HG03575 (cell line): ENCODE data around the gene MTSS2.

ENCODE experiments used
- ATAC-seq: cut with Tn5 transposase; IDR thresholded peaks from one replicate; pipeline ENCODE4 v1.9.1; 2021; ENCODE audit not compliant: unreplicated experiment, insufficient number of reproducible peaks, low FRiP score; ENCODE audit errors: extremely low read depth

MTSS2 gene, protein sequence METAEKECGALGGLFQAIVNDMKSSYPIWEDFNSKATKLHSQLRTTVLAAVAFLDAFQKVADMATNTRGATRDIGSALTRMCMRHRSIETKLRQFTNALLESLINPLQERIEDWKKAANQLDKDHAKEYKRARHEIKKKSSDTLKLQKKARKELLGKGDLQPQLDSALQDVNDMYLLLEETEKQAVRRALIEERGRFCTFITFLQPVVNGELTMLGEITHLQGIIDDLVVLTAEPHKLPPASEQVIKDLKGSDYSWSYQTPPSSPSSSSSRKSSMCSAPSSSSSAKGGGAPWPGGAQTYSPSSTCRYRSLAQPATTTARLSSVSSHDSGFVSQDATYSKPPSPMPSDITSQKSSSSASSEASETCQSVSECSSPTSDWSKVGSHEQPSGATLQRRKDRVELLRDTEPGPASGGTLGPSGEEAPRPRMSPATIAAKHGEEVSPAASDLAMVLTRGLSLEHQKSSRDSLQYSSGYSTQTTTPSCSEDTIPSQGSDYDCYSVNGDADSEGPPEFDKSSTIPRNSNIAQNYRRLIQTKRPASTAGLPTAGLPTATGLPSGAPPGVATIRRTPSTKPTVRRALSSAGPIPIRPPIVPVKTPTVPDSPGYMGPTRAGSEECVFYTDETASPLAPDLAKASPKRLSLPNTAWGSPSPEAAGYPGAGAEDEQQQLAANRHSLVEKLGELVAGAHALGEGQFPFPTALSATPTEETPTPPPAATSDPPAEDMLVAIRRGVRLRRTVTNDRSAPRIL

DNA sequence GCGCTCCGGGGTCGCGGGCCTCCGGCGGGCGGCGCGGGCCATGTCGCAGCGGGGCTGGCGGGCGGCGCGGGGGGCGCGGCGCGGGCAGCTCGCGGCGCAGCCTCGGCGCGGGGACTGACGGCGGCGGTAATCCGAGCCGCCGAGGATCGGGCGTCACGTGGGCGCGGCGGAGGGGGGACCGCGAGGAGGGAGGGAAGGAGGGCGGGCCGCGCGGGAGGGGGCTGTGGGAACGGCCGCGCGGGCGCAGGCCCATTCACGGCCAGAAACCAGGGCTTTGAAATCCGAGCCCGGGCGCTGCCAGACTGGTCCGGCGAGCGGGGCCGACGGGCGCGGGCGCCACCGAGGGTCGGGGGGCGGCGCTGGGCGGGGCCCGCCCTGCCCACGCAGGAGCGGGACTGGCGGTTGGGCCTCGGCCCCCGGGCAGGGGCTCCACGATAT is at the start of gene MTSS2:
Gene MTSS2 (minus strand): TSS at position 116 of the 438 bp plus-strand sequence. CDS start 262 bp downstream, outside the sequence.
- no peak for ATAC-seq

DNA sequence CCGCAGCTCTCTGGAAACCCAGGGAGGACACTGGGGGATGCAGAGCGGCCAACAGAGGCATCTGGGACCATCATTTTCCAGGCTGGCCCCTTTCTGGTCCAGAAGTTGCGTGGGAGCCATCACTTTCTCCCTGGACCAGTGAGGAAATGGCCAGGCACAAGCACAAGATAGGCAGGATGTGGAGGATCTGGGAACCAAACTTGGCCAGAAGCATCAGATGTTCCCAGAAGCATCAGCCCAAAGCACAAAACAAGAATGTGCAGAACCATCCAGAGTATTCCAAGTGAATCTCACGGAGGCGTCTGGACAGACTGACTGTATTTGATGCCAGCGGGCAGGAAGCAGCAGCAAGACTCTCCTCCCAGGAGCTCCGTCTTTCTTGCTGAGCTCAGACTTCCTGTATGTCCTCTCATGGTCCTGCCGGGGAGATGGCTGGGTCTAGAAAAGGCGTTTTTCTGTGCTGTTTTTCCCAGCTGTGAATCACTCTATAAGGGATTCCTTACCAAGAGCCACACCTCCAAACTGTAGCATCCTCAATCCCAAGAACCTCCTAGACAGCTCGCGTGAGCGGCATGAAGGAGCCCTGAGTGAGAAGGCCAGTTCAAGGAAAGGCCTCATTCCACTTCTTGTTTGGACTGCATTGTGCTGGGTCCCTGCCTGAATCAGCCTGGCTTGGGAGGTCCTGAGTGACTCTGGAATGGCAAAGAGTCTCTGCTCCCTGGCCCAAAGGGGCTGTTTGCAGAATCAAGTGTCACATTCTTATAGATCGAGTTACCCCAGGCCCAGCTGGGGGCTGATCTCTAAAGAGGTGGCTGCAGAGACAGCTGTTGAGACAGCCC is 49.5 kb upstream of the MTSS2 start:
- ATAC-seq = no peak

DNA sequence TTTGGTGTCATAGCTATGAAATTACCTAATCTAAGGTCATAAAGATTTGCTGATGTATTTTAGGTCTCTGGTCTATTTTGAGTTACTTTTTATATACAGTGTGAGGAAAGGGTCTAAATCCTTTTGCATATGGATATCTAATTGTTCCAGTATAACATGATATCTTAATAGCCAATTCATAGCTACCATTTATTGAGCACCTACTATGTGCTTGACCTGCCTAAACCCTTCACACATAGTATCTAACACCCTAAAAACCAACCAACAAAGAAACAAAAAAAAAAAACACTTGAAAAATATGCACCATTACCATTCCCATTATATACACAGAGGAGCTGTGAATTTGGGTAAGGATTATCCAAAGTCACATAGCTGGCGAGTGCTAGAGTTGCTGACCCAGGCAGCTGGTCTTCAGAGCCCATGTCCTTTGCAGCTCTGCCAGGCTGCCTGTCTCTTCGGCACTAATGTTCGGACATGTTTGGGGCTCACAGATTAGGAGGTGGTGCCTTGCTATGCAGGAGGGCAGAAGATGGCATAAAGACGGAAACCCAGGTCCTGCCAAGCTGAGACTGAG is 48.8 kb upstream of the MTSS2 start:
- no peak for ATAC-seq

DNA sequence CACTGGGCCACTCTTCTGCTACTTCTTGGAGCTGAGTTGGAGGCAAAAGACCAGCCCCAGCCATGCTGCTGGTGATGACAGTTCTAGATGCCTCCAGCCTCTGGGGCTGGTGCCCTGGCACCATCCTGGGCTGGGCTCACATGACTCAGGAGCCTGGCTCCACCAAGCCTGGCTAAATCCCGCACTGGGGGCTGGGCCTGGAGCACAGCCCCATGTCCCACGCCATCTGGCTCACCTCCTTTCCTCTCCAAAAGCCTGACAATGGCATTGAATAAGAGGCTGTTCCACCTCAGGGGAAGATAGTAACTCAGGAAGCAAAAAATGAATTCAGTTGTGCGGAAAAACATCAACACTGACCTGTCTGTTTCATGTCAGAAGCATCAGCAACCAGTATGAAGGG is 45.1 kb upstream of the MTSS2 start:
- no peak for ATAC-seq

DNA sequence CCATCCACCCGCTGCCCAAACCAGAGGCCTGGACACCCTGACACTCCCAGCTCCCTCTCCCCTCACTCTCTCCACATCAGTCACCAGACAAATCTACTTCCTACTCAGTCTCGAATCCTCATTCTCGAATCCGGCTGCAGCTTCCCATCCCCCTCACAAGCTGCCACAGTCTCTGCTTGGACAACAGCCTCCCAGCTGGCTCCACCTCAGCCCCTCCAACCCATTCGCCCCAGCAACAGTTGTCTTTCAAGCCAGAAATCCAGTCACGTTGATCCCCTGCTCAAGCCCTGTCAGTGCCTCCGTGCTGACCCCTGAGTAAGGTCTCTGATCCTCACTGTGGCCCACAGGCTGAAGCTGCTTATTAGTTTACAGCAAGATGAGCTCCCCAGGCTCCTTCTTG is 44.2 kb upstream of the MTSS2 start:
- ATAC-seq = no peak

DNA sequence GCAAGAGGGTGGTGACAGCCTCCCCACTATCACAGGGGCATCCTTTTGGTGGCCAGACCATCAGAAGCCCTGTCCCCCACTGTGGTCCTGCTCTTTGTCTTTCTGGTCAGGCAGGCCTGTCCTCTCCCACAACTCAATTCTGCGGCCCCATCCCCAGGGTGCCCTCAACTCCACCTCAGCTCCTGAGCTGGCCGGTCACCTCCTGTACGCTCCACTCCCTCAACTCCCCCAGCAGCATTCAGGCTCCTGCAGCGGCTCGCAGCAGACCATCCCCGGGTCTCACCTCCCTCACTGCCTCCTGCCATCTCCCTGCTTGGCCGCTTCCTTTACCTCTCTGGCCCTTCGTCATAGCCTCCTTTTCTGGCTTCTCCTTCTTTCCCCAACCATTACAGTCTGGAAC is 43.4 kb upstream of the MTSS2 start:
- ATAC-seq = no peak

DNA sequence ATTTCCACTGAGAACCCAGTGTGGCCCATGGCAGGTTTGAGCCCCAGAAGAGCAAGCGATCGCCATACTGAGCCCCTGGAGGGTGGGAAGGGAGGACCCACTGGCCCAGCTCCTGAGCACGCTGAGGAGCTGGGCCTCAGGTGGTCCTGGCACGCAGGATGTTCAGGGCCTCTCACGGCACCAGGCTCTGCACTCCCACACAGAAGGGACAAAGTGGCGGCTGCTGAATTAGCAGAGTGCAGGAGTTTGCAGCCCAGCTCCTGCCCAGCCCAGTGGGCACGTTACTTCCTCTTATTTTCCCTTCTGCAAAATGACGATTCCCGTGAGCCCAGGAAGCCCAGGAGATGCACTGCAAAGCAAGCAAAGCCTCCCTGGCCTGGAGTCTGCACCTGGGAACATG is 42.3 kb upstream of the MTSS2 start:
- ATAC-seq = no peak

DNA sequence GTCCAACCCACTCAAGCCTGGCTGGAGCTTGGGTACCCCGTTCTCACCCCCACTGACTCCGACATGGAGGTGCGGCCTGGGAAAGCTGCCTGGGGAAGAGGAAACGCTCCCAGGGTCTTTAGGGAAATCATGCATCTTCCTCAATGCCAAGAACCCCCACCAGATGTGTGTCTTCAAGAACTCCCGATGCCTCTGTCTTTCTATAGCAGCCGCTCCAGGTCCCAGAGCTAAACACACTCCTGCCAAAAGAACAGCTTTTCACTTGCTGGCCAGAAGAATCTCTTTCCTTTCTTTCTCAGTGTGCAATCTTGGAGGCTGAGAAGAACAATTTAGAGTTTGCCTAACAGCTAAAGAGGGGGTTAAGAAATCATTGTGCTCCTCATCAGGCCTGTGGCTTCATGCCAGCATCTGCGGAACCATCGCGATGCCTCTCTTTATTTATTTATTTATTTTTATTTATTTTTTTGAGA is 41.1 kb upstream of the MTSS2 start:
- no peak for ATAC-seq

DNA sequence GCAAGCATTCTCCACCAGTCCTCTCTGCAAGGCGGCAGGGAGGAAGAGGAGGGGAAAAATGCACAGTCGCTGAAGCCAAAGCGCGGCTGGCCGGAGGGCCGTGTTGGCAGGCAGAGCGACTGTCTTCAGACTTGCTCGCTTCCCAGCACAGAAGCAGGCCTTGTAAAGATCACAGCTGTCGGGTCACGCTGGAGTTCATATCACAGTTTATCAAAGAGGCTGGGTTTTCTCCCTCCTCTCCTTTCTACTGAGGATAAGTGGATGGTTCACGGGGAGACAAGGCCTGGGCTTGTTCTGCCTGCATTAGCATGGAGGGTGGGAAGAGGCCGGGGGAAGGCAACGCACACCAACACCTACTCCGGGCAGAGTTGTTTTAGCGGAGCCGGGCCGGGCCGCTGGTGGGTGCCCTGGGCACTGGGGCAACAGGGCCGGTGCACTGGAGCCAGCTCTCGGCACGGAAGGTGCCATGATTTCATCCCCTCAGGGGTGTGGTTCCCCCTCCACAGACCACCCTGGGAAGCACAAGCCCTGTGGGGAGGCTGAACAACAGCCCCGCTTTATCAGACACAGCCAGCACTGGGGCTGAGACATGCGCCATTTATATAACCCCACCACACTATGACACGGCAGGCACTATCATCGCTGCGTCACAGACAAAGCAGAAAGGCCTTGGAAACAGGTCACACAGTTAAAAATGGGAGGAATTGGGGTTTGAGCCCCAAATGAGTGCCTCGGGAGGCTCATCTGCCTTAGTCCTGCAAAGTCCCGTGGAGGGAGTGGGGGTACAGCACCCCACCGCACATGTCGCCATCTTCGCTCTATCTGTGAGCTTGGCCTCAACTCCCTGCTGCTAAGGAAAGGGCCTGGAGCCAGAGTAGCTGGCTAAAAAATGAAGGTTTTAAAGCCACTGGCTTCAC is 40.3 kb upstream of the MTSS2 start:
- ATAC-seq = no peak

DNA sequence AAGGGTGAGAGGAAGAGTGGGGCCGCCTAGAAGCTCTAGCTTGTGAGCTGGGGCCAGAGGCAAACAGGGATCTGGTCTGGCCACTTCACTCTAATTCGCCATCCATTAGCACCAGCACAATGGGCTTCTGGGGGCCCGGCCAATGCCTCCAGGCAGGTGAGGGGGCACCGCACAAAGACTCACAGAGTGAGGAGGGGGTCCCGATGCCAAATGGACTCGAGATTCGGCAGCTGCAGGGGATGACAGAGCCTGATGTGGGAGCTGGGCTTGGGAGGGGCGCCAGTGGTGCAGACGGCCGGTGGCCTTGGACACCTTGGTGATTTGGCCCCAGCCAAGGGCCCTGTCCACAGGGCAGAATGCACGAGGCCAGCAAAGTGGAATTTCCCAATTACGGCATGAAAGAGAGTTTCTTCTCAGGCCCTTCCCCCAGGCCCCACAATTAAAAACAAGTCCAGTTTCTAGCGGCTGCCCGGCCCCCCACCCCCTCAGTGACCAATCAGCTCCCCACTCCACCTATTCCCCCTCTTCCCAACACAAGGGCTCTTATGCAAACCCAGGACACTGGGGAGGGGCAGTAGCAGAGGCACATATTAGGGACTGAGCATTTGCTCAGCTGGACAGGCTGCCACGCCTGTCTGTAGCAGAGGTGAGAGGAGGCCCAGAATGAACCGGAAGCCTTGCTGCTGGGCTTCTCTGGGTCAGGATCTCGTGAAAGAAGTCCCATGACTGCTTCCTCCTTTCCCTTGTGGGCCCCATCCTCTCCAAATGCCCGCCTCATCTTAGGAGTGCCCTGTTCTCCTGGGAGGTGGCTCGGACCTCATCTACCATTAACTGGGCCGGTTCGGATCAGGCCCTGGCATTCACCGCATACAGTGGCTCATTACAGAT is 39.4 kb upstream of the MTSS2 start:
- ATAC-seq = no peak

DNA sequence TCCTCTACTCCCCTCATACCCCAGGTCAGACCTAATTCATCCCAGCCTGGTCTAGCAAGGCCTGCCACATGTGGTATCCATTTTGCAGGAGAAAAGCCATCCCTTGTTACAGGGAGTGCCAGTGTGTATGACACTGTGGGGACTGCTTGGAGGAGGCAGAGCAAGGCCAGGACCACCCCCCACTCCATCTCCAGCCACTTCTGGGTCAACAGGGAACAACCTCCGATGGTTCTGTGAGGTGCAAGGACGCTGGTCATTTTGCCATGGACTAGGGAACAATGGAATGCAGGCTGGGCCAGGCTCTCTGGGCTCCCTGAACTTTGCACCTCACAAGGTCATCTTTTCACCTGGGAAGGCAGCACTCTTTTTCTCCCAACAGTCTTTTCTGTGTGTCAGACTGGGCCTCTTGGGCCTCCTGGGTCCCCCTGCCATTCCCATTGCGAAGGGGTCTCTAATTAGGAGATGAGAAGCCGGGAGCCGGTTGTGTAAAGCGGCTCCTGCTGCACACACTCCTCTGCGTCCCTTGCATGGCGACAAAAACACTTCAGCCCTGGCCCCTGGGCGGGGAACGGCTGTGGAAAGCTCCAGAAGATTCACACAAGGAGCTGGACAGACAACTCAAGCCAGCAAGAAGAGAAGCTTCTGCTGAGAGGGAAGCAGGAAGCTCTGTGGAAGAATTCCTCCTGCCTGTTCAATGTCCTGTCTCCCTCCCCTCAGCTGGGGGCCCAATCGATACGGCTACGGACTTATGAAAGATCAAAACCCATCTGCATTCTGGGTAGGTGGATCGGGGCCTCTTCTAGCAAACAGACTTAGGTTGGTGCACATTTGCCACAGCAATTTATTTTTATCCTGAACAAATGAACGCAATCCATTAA is 38.5 kb upstream of the MTSS2 start:
- ATAC-seq = no peak

DNA sequence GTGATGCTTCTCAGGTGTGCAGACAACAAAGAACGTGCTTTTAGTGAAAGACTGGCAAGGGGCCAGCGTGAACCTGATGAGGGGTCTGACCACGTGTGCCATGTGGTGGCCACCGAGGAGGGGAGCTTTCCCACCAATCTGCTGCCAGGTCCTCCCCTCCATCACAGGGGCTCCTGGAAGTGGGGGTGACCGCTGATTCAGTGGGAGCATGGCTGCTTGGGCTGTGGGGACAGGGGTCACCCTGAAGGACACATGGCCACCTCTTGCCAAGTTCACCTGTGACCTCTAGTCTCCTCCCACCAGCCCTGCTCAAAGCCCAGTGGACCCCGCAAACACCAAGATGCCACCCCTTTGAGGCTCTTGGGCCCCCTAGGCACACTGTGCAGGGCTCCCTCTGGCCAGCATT is 37.9 kb upstream of the MTSS2 start:
- ATAC-seq = no peak

DNA sequence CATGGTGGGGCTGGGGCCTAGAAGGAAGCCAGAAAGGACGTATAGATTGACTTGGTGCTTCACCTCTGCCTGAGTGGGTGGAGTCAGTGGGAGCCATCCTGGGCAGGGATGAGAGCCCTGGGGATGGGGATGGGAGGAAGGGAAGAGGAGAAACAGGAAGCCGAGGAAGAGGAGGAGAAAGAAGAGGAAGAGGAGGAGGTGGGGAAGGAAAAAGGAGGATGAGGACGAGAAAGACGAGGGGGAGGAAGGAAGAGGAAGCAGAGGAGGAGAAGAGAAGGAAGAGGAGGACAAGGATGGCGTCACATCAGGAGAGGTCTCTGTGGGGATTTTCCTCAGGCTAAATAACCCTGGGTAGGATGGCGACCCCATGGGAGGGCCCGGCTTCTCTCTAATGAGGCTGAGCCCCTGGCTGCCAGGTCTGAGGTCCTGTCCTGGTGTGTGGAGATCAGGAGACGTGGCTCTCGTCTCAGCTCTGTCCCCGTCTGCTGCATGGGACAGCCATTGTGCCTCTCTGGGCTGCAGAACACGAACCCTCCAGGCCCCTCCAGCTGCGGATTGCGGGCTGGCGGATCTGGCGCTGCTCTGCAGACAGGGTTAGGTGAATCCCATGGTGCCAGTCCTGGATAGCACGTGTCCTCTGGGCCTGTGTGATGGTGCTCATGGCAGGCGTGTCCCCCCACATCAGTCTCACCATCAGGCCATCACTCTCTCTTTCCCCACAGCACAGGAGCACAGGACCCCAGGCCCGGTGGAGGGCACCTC is 35.5 kb upstream of the MTSS2 start:
- ATAC-seq = no peak

DNA sequence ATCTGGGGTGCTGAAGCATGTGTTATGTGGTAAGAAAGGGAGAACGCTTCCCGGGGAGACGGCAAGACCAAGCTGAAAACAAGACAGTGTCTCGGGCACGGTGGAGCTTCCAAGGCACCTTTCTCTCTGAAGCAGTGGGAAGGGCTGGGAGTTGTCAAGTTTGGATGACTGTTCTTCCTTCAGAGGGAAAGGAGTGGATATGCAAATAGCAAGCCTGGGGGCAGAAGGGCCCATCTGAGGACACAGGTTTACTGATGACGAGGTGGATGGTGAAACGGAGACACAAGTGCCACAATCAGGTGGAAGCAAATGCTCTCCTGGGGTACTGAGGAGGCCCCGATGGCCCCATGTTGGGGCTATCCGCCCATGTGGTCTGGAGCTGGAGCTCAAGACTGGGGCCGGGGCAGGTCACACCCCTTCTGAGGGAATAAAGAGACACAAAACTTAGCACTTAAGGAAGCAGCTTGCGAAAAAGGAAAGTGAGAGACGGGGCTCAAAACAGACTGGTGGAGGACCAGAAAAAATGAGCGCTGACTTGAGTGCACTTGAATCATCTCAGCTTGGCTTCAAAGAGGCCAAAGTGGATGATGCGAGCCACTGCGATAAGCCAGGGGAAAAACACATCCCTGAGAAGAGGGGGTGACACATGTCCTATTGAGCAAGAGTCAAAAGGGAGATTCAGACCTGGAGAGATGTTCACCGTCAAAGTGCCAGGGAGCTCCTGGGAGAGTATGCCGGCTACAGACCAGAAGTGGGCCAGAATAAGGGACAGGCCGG is 34.8 kb upstream of the MTSS2 start:
- no peak for ATAC-seq

DNA sequence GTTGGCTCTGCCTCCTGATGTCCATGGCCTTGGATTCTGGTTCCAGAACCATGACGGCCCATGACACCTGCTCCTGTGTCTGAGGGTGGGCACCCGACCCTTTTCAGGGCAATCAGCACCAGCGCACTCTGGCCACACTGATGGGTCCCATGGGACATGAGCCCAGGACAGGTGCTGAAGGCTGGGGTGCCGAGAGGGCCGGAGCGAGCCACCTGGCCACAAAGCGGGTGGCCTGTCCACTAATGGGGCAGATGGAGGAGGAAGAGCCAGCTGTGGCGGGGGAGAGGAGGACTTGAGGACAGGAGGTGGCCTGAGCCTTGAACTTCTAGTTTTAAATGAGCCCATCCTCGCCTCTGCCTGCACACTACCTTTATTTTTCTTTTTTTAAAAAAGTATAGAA is 31.2 kb upstream of the MTSS2 start:
- ATAC-seq = no peak
